NCI-H524 (cell line): ENCODE measurements around the gene ZSWIM5.
"Not testable (repeated sequence)": the region's sequence is repeated elsewhere in the genome, so short reads cannot be mapped to it uniquely, and the experiment has no call there.

Experiments
- DNase-seq, 2 experiments: peaks; one replicate each; lab custom pipeline; 2025; lab: John Stamatoyannopoulos, UW

Gene ZSWIM5

GRCh38 chr1:45084562-45084961 lies 121.8 kb downstream of the ZSWIM5 start:
- DNase-seq = no peak

- DNase-seq = no peak
Observed at GRCh38 chr1:45079533-45079932, 126.9 kb downstream of the ZSWIM5 start.

GRCh38 chr1:45076959-45077358 lies 129.4 kb downstream of the ZSWIM5 start:
- DNase-seq = not testable (repeated sequence)

- DNase-seq = no peak
Observed at GRCh38 chr1:45071567-45071966, 134.8 kb downstream of the ZSWIM5 start.

- no peak for DNase-seq
Observed at GRCh38 chr1:45067806-45068205, 138.6 kb downstream of the ZSWIM5 start.

GRCh38 chr1:45065083-45065482 lies 141.3 kb downstream of the ZSWIM5 start:
- no peak for DNase-seq

GRCh38 chr1:45062463-45062862 lies 143.9 kb downstream of the ZSWIM5 start:
- DNase-seq = not testable (repeated sequence)

GRCh38 chr1:45059829-45060228 lies 146.6 kb downstream of the ZSWIM5 start:
- DNase-seq = no peak

GRCh38 chr1:45057542-45057941 lies 148.9 kb downstream of the ZSWIM5 start:
- no peak for DNase-seq

- no peak for DNase-seq
Observed at GRCh38 chr1:45051005-45051772, 155.2 kb downstream of the ZSWIM5 start.

GRCh38 chr1:45047032-45047431 lies 159.4 kb downstream of the ZSWIM5 start:
- DNase-seq = no peak

- no peak for DNase-seq
Observed at GRCh38 chr1:45044916-45045315, 161.5 kb downstream of the ZSWIM5 start.

- DNase-seq = no peak
Observed at GRCh38 chr1:45043094-45043493, 163.3 kb downstream of the ZSWIM5 start.

GRCh38 chr1:45040297-45040696 lies 166.1 kb downstream of the ZSWIM5 start:
- no peak for DNase-seq

GRCh38 chr1:45038661-45039364 lies 167.6 kb downstream of the ZSWIM5 start:
- DNase-seq = no peak

GRCh38 chr1:45038240-45038639 lies 168.2 kb downstream of the ZSWIM5 start:
- no peak for DNase-seq

- no peak for DNase-seq
Observed at GRCh38 chr1:45037456-45037855, 168.9 kb downstream of the ZSWIM5 start.

- DNase-seq = no peak
Observed at GRCh38 chr1:45035631-45036301, 170.6 kb downstream of the ZSWIM5 start.

- no peak for DNase-seq
Observed at GRCh38 chr1:45033356-45033755, 173.0 kb downstream of the ZSWIM5 start.

GRCh38 chr1:45032837-45033236 lies 173.6 kb downstream of the ZSWIM5 start:
- DNase-seq = peak in 1 of 2 experiments; percentile 37

GRCh38 chr1:45026446-45026845 lies 180.0 kb downstream of the ZSWIM5 start:
- DNase-seq = no peak

- DNase-seq = no peak
Observed at GRCh38 chr1:45023663-45024062, 182.7 kb downstream of the ZSWIM5 start.
